Fibroblast of mammary gland (primary cell): Measurements from ENCODE around the gene CFL1.
"Not testable (repeated sequence)": the region's sequence is repeated elsewhere in the genome, so short reads cannot be mapped to it uniquely, and the experiment has no call there.

Experiments used
- DNase-seq: peaks from one replicate; pipeline ENCODE4 v3.0.0-alpha.2; 2010; ENCODE audit warnings: low read depth
- H3K4me3 ChIP-seq: 2 replicates; pipeline ENCODE4 v1.5.1; 2011; ENCODE audit warnings: low read depth, mild to moderate bottlenecking, low read length, moderate library complexity; ENCODE audit not compliant: control insufficient read depth
- TF ChIP-seq, protein P1 (sequence below): conservative IDR thresholded peaks from 2 replicates; pipeline ENCODE4 v1.5.1; 2011; ENCODE audit warnings: low read depth, low read length, inconsistent platforms; ENCODE audit not compliant: control insufficient read depth, insufficient read depth

CFL1 gene

DNA sequence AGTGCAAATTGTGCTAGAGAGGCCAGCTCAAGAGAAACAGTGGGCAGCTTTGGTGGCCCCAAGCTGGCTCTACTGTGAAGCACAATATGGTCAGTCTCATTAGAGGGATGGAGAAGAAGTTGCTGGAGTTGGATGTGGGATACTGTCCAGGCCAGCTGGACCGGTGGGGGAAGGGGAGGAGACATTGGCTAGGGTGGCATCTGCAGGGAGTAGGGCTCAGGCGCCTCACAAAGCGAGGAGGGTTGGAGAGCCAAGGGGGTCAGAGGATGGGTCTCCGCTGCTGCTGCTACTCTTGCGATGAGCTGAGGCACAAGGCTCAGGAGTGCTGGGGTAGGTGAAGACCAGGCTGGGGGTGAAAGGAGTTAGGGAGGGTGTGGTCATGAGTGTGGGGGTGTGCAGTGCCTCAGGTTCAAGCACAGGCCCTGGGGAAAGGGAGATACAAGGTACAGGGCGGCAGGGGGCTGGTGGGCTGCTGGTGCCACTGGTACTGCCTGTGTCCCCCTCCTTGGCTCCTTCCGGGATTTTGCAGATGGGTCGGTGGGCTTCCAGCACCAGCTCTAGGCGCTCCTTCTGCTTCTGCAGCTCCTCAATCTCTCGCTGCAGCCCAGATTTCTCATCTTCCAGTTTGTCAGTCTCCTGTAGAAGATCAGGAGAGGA, 34.8 kb upstream of the CFL1 start:
- no peak for DNase-seq
- TF ChIP-seq, protein P1, sequence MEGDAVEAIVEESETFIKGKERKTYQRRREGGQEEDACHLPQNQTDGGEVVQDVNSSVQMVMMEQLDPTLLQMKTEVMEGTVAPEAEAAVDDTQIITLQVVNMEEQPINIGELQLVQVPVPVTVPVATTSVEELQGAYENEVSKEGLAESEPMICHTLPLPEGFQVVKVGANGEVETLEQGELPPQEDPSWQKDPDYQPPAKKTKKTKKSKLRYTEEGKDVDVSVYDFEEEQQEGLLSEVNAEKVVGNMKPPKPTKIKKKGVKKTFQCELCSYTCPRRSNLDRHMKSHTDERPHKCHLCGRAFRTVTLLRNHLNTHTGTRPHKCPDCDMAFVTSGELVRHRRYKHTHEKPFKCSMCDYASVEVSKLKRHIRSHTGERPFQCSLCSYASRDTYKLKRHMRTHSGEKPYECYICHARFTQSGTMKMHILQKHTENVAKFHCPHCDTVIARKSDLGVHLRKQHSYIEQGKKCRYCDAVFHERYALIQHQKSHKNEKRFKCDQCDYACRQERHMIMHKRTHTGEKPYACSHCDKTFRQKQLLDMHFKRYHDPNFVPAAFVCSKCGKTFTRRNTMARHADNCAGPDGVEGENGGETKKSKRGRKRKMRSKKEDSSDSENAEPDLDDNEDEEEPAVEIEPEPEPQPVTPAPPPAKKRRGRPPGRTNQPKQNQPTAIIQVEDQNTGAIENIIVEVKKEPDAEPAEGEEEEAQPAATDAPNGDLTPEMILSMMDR = no peak
- peak overlapping the region; percentile 49 for H3K4me3 ChIP-seq

GRCh38 chr11:65892137-65892540, 34.2 kb upstream of the CFL1 start:
- peak overlapping the region; percentile 49 for H3K4me3 ChIP-seq
- not testable (repeated sequence) for DNase-seq

GRCh38 chr11:65891219-65892136, 33.5 kb upstream of the CFL1 start:
- H3K4me3 ChIP-seq = peak overlapping the region; percentile 49
- TF ChIP-seq, protein P1 = peak; percentile 17
- DNase-seq = peak; percentile 47

GRCh38 chr11:65890324-65891218, 32.6 kb upstream of the CFL1 start, which contains the start of gene CCDC85B:
TSS of gene CCDC85B (plus strand) at chr11:65890673. CDS start at chr11:65890784, 111 bp downstream.
- peak; percentile 95 for DNase-seq
- peak within 1 kb of the TSS; percentile 61 for H3K4me3 ChIP-seq
- TF ChIP-seq, protein P1 = no peak

- TF ChIP-seq, protein P1 = peak; percentile 48
- peak; percentile 95 for DNase-seq
- peak within 1 kb of the TSS; percentile 85 for H3K4me3 ChIP-seq
Observed at GRCh38 chr11:65888163-65888814, 30.3 kb upstream of the CFL1 start, which contains the start of gene FIBP. TSS of gene FIBP (minus strand) at chr11:65888471. CDS start at chr11:65888418, 53 bp downstream.

DNA sequence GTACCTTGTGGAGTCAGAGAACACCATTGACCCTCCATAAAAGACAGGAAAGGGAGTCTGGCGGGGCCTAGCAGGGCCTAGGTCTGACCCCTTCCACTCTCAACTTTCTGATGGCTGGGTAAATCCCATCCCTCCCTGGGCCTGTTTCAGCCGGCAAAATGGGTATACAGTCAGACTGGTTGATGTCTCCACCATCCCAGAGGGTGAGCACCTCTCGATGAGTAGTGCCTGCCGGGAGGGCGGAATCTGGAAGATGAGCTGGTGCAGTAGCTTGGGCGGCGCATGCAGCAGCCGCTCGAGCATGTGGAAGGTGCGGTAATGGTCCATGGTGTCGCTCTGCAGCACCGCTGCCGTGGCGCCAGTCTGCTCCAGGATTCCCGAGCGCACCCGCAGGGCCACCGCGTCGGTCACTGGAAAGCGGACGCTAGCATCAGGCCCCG, 29.8 kb upstream of the CFL1 start:
- peak overlapping the region; percentile 85 for H3K4me3 ChIP-seq
- TF ChIP-seq, protein P1 = no peak
- peak; percentile 57 for DNase-seq
